Astrocyte (in vitro differentiated cells and primary cell): Measurements from ENCODE around the gene WDR81. TPM values are rescaled to one million over a fixed set of nuclear protein-coding genes. Genes with fewer than 3 reads are reported as not detected.

Source experiments
- DNase-seq: peaks from one replicate; pipeline ENCODE4 v3.0.0-alpha.2; 2010; ENCODE audit warnings: low read depth
- FAIRE-seq: peaks from 2 replicates; lab custom pipeline; 2011; peaks lifted over from hg19 to GRCh38; lab: Jason Lieb, UNC
- H2AFZ ChIP-seq: 2 replicates; pipeline ENCODE4 v1.6.0; 2012; ENCODE audit warnings: low read depth, low read length, inconsistent platforms
- H3K27ac ChIP-seq: 2 replicates; pipeline ENCODE4 v1.5.1; 2011; ENCODE audit warnings: low read depth, low read length, inconsistent platforms
- H3K27me3 ChIP-seq: 2 replicates; pipeline ENCODE4 v1.6.0; 2011; ENCODE audit warnings: low read length, inconsistent platforms; ENCODE audit not compliant: insufficient read depth
- H3K36me3 ChIP-seq: 2 replicates; pipeline ENCODE4 v1.5.1; 2011; ENCODE audit warnings: low read length, inconsistent platforms; ENCODE audit not compliant: insufficient read depth
- H3K4me1 ChIP-seq: 2 replicates; pipeline ENCODE4 v1.5.1; 2011; ENCODE audit warnings: low read length, inconsistent platforms; ENCODE audit not compliant: insufficient read depth
- H3K4me2 ChIP-seq: 2 replicates; pipeline ENCODE4 v1.6.0; 2012; ENCODE audit warnings: low read length, inconsistent platforms
- H3K4me3 ChIP-seq: 2 replicates; pipeline ENCODE4 v1.5.1; 2011; ENCODE audit warnings: low read depth, mild to moderate bottlenecking, low read length, inconsistent platforms; ENCODE audit not compliant: insufficient read depth
- H3K79me2 ChIP-seq: 2 replicates; pipeline ENCODE4 v1.6.0; 2012; ENCODE audit warnings: mild to moderate bottlenecking, low read length, inconsistent platforms; ENCODE audit not compliant: insufficient read depth
- H3K9ac ChIP-seq: 2 replicates; pipeline ENCODE4 v1.6.0; 2012; ENCODE audit warnings: mild to moderate bottlenecking, low read length, inconsistent platforms
- H3K9me3 ChIP-seq: 2 replicates; pipeline ENCODE4 v1.5.1; 2012; ENCODE audit warnings: low read depth, mild to moderate bottlenecking, low read length, inconsistent platforms; ENCODE audit not compliant: insufficient read depth
- H4K20me1 ChIP-seq: 2 replicates; pipeline ENCODE4 v1.6.0; 2012; ENCODE audit warnings: low read length, inconsistent platforms; ENCODE audit not compliant: insufficient read depth
- H3K27ac Mint-ChIP-seq: one replicate; pipeline ENCODE4 v1.8.0; 2021; ENCODE audit warnings: mild to moderate bottlenecking, mixed read lengths; ENCODE audit not compliant: unreplicated experiment
- H3K27me3 Mint-ChIP-seq: one replicate; pipeline ENCODE4 v1.8.0; 2021; ENCODE audit warnings: low read depth, mixed read lengths; ENCODE audit not compliant: unreplicated experiment
- H3K36me3 Mint-ChIP-seq: one replicate; pipeline ENCODE4 v1.8.0; 2021; ENCODE audit warnings: low read depth, mixed read lengths; ENCODE audit not compliant: unreplicated experiment
- H3K4me1 Mint-ChIP-seq: one replicate; pipeline ENCODE4 v1.8.0; 2021; ENCODE audit warnings: low read depth, mixed read lengths; ENCODE audit not compliant: unreplicated experiment
- H3K4me3 Mint-ChIP-seq: one replicate; pipeline ENCODE4 v1.8.0; 2021; ENCODE audit warnings: mild to moderate bottlenecking, moderate library complexity, mixed read lengths; ENCODE audit not compliant: unreplicated experiment
- H3K9me3 Mint-ChIP-seq: one replicate; pipeline ENCODE4 v1.8.0; 2021; ENCODE audit warnings: mild to moderate bottlenecking, mixed read lengths; ENCODE audit not compliant: unreplicated experiment
- EZH2 ChIP-seq: IDR thresholded peaks from 2 replicates; pipeline ENCODE4 v1.6.1; 2012; ENCODE audit warnings: mild to moderate bottlenecking, low read length, inconsistent platforms; ENCODE audit not compliant: insufficient read depth
- total RNA-seq: library from RNA; stranded (reverse); gene quantifications from 2 replicates; pipeline ENCODE4 v1.2.1, GENCODE V29; 2021
- TF ChIP-seq, protein P1 (sequence below): IDR thresholded peaks from 2 replicates; pipeline ENCODE4 v1.5.1; 2011; ENCODE audit warnings: low read depth, mild to moderate bottlenecking, inconsistent platforms, low read length, moderate library complexity; ENCODE audit not compliant: insufficient read depth

The WDR81 gene
- total RNA-seq, 1 donor from 2014 or later, result 12.3 TPM

DNA sequence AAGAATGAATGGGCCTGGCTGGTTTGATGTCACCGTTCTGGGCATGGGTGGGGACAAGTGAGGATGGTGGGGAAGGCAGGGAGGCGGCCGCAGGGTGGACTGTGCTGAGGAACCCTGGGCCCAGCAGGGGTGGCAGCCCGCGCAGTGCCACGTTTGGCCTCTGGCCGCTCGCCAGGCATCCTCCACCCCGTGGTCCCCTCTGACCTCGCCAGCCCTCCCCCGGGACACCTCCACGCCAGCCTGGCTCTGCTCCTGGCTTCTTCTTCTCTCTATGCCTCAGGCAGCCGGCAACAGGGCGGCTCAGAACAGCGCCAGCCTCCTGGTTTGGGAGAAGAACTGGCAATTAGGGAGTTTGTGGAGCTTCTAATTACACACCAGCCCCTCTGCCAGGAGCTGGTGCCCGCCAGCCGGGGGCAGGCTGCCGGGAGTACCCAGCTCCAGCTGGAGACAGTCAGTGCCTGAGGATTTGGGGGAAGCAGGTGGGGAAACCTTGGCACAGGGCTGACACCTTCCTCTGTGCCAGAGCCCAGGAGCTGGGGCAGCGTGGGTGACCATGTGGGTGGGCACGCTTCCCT is 30.8 kb downstream of the WDR81 start:
- FAIRE-seq (no peak), DNase-seq (no peak)
- H3K27me3 Mint-ChIP-seq, result peaks cover 12% of the 10 kb centered on the region
- no peaks in the 10 kb centered on the region for H3K36me3 Mint-ChIP-seq
- TF ChIP-seq, protein P1, sequence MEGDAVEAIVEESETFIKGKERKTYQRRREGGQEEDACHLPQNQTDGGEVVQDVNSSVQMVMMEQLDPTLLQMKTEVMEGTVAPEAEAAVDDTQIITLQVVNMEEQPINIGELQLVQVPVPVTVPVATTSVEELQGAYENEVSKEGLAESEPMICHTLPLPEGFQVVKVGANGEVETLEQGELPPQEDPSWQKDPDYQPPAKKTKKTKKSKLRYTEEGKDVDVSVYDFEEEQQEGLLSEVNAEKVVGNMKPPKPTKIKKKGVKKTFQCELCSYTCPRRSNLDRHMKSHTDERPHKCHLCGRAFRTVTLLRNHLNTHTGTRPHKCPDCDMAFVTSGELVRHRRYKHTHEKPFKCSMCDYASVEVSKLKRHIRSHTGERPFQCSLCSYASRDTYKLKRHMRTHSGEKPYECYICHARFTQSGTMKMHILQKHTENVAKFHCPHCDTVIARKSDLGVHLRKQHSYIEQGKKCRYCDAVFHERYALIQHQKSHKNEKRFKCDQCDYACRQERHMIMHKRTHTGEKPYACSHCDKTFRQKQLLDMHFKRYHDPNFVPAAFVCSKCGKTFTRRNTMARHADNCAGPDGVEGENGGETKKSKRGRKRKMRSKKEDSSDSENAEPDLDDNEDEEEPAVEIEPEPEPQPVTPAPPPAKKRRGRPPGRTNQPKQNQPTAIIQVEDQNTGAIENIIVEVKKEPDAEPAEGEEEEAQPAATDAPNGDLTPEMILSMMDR, result no peak
- no peak for TF ChIP-seq EZH2
- Histone ChIP-seq H3K36me3 (no peaks in the 10 kb centered on the region), H3K79me2 (no peaks in the 10 kb centered on the region), H3K4me3 (no peak overlapping the region), H4K20me1 (no peaks in the 10 kb centered on the region), H3K9me3 (no peaks in the 10 kb centered on the region), H3K27me3 (peaks cover 4% of the 10 kb centered on the region), H3K27ac (no peak overlapping the region), H3K4me1 (no peaks in the 10 kb centered on the region), H3K4me2 (no peak overlapping the region), H2AFZ (no peak overlapping the region), H3K9ac (no peak overlapping the region)
- H3K9me3 Mint-ChIP-seq, result no peaks in the 10 kb centered on the region
- no peak overlapping the region for H3K4me3 Mint-ChIP-seq
- no peaks in the 10 kb centered on the region for H3K4me1 Mint-ChIP-seq
- H3K27ac Mint-ChIP-seq, result no peak overlapping the region

DNA sequence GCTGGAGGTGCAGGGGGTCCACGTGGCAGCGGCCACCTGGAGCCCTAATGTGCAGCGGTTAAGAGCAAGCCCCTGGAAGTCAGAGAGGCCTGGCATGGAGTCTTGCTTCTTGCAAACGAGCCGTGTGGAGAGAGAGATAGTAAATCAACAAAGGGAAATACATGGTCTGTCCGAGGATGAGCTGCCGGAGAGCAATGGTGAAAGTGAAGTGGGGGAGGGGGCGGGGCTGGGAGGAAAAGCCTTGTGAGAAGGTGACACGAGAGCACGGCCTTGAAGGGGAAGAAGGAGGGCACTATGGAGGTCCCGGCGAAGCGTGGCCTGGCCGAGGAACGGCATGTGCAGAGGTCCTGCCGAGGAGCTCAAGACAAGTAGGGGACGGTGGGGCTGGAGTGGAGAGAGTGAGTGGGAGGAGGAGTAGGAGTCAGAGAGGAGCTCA is 31.3 kb downstream of the WDR81 start:
- Mint-ChIP-seq H3K4me3 (no peak overlapping the region), H3K4me1 (no peaks in the 10 kb centered on the region), H3K36me3 (no peaks in the 10 kb centered on the region), H3K9me3 (no peaks in the 10 kb centered on the region), H3K27ac (no peak overlapping the region), H3K27me3 (peaks cover 11% of the 10 kb centered on the region)
- H3K9ac ChIP-seq, result no peak overlapping the region
- DNase-seq (no peak), FAIRE-seq (no peak)
- no peak overlapping the region for H3K4me2 ChIP-seq
- H3K36me3 ChIP-seq, result no peaks in the 10 kb centered on the region
- H3K27ac ChIP-seq, result no peak overlapping the region
- H3K27me3 ChIP-seq, result peaks cover 4% of the 10 kb centered on the region
- no peak overlapping the region for H3K4me3 ChIP-seq
- H2AFZ ChIP-seq, result no peak overlapping the region
- no peak for TF ChIP-seq EZH2
- TF ChIP-seq, protein P1, result no peak
- H4K20me1 ChIP-seq, result no peaks in the 10 kb centered on the region
- H3K4me1 ChIP-seq, result no peaks in the 10 kb centered on the region
- no peaks in the 10 kb centered on the region for H3K79me2 ChIP-seq
- no peaks in the 10 kb centered on the region for H3K9me3 ChIP-seq

DNA sequence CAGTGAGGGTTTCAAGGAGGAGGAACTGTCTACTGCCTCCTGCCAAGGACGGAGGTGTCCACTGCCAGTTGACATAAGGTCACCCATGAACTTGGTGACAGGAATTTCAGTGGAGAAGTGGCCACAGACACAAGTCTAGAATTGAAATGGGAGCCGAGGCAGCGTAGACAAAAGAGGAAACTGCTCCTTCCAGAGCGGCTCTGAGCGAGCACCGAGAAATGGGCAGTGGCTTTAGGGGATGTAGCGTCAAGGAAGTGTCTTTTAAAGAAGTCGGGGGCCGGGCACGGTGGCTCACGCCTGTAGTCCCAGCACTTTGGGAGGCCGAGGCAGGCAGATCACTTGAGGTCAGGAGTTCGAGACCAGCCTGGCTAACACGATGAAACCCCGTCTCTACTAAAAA is 34.3 kb downstream of the WDR81 start:
- no peak overlapping the region for H3K4me3 Mint-ChIP-seq
- H3K27me3 Mint-ChIP-seq, result peaks cover 10% of the 10 kb centered on the region

More for the DNA sequence above, 34.3 kb downstream of the WDR81 start:
- Mint-ChIP-seq H3K4me1 (peaks cover 8% of the 10 kb centered on the region), H3K9me3 (no peaks in the 10 kb centered on the region), H3K36me3 (no peaks in the 10 kb centered on the region), H3K27ac (no peak overlapping the region)
- Histone ChIP-seq H3K36me3 (no peaks in the 10 kb centered on the region), H3K27me3 (peaks cover under 1% of the 10 kb centered on the region), H2AFZ (no peak overlapping the region), H3K9me3 (no peaks in the 10 kb centered on the region), H3K4me3 (no peak overlapping the region), H3K9ac (no peak overlapping the region), H3K27ac (no peak overlapping the region), H4K20me1 (no peaks in the 10 kb centered on the region), H3K4me1 (peaks cover 23% of the 10 kb centered on the region), H3K79me2 (no peaks in the 10 kb centered on the region), H3K4me2 (no peak overlapping the region)
- FAIRE-seq, result no peak
- no peak for DNase-seq
- no peak for TF ChIP-seq EZH2
- TF ChIP-seq, protein P1, result no peak
